Right lobe of liver (tissue), 6 donors: ENCODE measurements around the gene CCDC197. TPM values are rescaled to one million over a fixed set of nuclear protein-coding genes. Genes with fewer than 3 reads are reported as not detected.
A peak's percentile ranks its signal among the peaks of the same experiment; 100 is the strongest.

ENCODE experiments used
- ATAC-seq, 4 donors: fragments of 200-7000 bp; cut with Tn5 transposase; one replicate each; pipeline ENCODE4 v1.9.1; 2020; ENCODE audit warnings: mild to moderate bottlenecking in 4 of 4, moderate library complexity in 4 of 4
- DNase-seq, 3 donors: peaks; one replicate each; pipeline ENCODE4 v3.0.0-alpha.2; 2020
- H3K27ac ChIP-seq, 3 donors: fragments of 200-600 bp; one replicate each; pipeline ENCODE4 v1.8.0; 2022
- H3K27me3 ChIP-seq, 2 donors: fragments of 200-600 bp; one replicate each; pipeline ENCODE4 v1.8.0; 2022
- H3K36me3 ChIP-seq, 4 donors: fragments of 200-600 bp; sonication (generic) in 1 of 4; one replicate each; pipeline versions ENCODE4 v1.5.1 to v1.8.0; 2017 to 2022; ENCODE audit warnings: control low read depth in 1 of 4
- H3K4me1 ChIP-seq, 4 donors: fragments of 200-600 bp; sonication (generic) in 1 of 4; one replicate each; pipeline versions ENCODE4 v1.5.1 to v1.8.0; 2017 to 2022; ENCODE audit warnings: control low read depth in 1 of 4
- H3K4me3 ChIP-seq, 3 donors: fragments of 200-600 bp; one replicate each; pipeline ENCODE4 v1.8.0; 2022
- H3K9me3 ChIP-seq, 4 donors: fragments of 200-600 bp; sonication (generic) in 1 of 4; one replicate each; pipeline versions ENCODE4 v1.5.1 to v1.8.0; 2017 to 2022; ENCODE audit warnings: control low read depth in 1 of 4
- POLR2A ChIP-seq: fragments of 450-650 bp; IDR thresholded peaks from one replicate; pipeline ENCODE4 v1.6.1; 2017; ENCODE audit warnings: antibody characterized with exemption, mild to moderate bottlenecking
- WGBS: methylation state at CpG from one replicate; pipeline ENCODE4 v1.1.6; 2018; ENCODE audit warnings: low coverage, low lambda C conversion rate; ENCODE audit not compliant: insufficient coverage; ENCODE audit errors: missing lambda C conversion rate; 5-methylcytosine and 5-hydroxymethylcytosine counted together
- intact Hi-C, 2 donors: fragments of 100-400 bp; cut with DNase I; formaldehyde crosslinking; loops; one replicate each; pipeline versions ENCODE4 v1.11.2 to v1.14.1; 2022
- total RNA-seq, 6 experiments: library from RNA; depleted of rRNA in 2 of 6; stranded (reverse); fragments of >200 nt in 2 of 6; fragmentation: NEBNext Ultra II Directional in 3 of 6; extraction: Animal tissue kit (Norgen Biotek cat#: 25700) in 3 of 6; gene quantifications; one replicate each; pipeline versions ENCODE4 v1.1.0 to v1.2.4, GENCODE V29; 2016 to 2023
- TF ChIP-seq, protein P1 (sequence below), 4 donors: fragments of 200-600 bp in 3 of 4; fragments of 450-650 bp in 1 of 4; IDR thresholded peaks; one replicate each; pipeline versions ENCODE4 v1.5.1 to v1.8.0; 2016 to 2022; ENCODE audit warnings: antibody characterized with exemption in 4 of 4, mild to moderate bottlenecking in 2 of 4
- donor health status: DM: no; HTN: yes; CAD: no.
- donor health status: DM: no; HTN: no; CAD: no.
- donor health status: DM: no; HTN: no; CAD: no.
- donor health status: DM: no; HTN: yes; CAD: no.
- donor health status: DM: no; HTN: yes; CAD: no.

The CCDC197 gene
- total RNA-seq, 6 experiments from 2014 or later = not detected

DNA sequence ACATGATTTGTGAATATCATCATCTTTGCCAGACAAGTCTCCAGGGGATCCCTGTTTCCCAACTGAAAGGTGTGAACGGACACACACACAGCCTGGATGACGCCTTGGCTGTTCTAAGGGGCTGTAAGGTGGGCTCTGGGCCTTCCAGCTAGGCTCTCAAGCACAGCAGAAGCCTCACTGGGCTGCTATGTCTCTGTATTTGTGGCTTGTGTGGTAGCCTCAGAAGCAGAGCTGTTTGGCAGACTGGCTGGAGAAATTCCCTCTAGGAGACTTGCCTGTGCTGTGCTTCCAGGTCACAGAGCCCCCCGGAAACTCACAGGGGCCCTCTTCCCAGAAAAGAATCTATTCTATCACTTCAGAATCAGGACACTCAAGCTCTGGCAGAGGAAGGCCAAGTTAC is 50.5 kb downstream of the CCDC197 start:
- Histone ChIP-seq H3K9me3 (no peaks in the 10 kb centered on the region), H3K27ac (no peak overlapping the region), H3K4me1 (peaks cover 0 to 14% (median 2%) of the 10 kb centered on the region in 4 donors), H3K36me3 (peaks cover 0 to 57% (median 24%) of the 10 kb centered on the region in 4 donors), H3K4me3 (no peak overlapping the region), H3K27me3 (no peaks in the 10 kb centered on the region)
- DNase-seq (peak in 1 of 3 donors; percentile 18), ATAC-seq (no peak)
- WGBS = 80% methylated on average over 1 of the region's 3 CpGs
- intact Hi-C loops = loop anchor here (10.0 kb wide), 1 partner anchor 77 kb away; the partner anchor contains the start of gene IFI27L2 (in 2 of the 2)
- TF ChIP-seq, protein P1, sequence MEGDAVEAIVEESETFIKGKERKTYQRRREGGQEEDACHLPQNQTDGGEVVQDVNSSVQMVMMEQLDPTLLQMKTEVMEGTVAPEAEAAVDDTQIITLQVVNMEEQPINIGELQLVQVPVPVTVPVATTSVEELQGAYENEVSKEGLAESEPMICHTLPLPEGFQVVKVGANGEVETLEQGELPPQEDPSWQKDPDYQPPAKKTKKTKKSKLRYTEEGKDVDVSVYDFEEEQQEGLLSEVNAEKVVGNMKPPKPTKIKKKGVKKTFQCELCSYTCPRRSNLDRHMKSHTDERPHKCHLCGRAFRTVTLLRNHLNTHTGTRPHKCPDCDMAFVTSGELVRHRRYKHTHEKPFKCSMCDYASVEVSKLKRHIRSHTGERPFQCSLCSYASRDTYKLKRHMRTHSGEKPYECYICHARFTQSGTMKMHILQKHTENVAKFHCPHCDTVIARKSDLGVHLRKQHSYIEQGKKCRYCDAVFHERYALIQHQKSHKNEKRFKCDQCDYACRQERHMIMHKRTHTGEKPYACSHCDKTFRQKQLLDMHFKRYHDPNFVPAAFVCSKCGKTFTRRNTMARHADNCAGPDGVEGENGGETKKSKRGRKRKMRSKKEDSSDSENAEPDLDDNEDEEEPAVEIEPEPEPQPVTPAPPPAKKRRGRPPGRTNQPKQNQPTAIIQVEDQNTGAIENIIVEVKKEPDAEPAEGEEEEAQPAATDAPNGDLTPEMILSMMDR (IDR thresholded peaks at IDR 0.05) = no peak
- TF ChIP-seq POLR2A = no peak

DNA sequence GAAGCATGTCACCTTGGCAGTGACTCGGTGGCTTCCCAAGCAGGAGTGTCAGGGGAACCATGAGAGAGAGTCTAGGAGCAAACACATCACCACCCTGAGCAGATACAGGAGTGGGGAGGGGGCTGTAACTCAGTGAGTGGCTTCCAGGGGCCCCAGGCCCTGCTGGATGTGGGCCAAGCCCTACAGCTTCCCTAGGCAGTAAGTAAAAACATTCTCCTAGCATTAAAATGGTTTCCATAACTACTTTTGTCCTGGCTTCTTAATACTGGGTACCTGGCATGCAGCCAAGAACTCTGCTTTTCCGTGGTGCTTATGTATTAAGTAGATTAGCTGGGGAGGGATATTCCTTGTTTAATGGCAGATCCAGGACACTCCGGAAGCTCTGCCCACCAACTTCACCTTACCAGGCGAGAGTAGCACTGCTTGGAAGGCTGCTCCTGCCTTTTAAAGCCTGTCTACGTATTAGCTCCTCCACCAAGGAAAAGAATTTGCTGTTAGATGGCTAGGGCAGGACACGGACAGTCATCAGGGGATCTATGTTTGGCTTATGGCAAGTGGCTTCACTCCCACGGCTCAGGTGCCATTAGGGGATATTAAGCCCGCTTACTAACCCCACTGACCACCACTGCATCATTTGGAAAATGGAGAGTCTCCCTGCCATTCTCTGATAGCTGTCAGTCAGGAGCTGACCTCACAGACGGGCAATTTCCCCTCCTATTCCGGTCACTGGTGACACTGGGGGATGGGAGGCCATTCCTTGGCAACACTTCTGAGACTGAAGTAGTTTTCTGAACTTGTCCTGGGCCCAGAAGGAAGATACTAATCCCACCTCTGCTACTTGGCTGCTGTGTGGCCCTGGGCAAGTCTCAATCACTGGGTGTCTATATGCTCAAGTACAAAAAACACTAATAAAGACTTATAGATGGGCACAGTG is 51.9 kb downstream of the CCDC197 start:
- intact Hi-C loops = loop anchor here (10.0 kb wide), 1 partner anchor 76 kb away; the partner anchor contains the start of gene IFI27L2 (in 2 of the 2)
- WGBS = 85% methylated on average over 3 of the region's 10 CpGs
- no peak overlapping the region for H3K27ac ChIP-seq
- H3K4me3 ChIP-seq = no peak overlapping the region
- H3K4me1 ChIP-seq = peaks cover 0 to 14% (median 2%) of the 10 kb centered on the region in 4 donors
- no peaks in the 10 kb centered on the region for H3K27me3 ChIP-seq
- H3K9me3 ChIP-seq = no peaks in the 10 kb centered on the region
- H3K36me3 ChIP-seq = peaks cover 0 to 66% (median 26%) of the 10 kb centered on the region in 4 donors
- TF ChIP-seq, protein P1 (IDR thresholded peaks at IDR 0.05) = no peak
- TF ChIP-seq POLR2A = no peak
- DNase-seq = peak in 1 of 3 donors; percentile 44
- no peak for ATAC-seq

DNA sequence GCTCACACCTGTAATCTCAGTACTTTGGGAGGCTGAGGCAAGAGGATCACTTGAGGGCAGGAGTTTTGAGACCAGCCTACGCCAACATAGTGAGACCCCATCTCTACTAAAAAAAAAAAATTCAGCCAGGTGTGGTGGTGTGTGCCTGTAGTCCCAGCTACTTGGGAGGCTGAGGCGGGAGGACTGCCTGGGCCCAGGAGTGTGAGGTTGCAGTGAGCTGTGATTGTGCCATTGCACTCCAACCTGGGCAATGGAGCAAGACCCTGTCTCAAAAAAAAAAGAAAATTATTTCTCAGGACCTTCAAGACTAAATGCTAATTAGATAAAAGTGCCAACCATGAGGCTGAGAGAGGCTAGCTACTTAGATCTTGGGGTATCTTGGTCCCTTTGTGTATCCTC is 52.5 kb downstream of the CCDC197 start:
- no peak overlapping the region for H3K27ac ChIP-seq
- TF ChIP-seq POLR2A = no peak
- TF ChIP-seq, protein P1 (IDR thresholded peaks at IDR 0.05) = no peak
- intact Hi-C loops = loop anchor here (10.0 kb wide), 1 partner anchor 75 kb away; the partner anchor contains the start of gene IFI27L2 (in 2 of the 2)
- no peaks in the 10 kb centered on the region for H3K27me3 ChIP-seq
- peaks cover 0 to 72% (median 31%) of the 10 kb centered on the region in 4 donors for H3K36me3 ChIP-seq
- ATAC-seq (no peak), DNase-seq (peak in 1 of 3 donors; percentile 12)
- 100% methylated on average over 1 of the region's 2 CpGs for WGBS
- no peak overlapping the region for H3K4me3 ChIP-seq
- H3K9me3 ChIP-seq = no peaks in the 10 kb centered on the region
- peaks cover 0 to 14% (median 2%) of the 10 kb centered on the region in 4 donors for H3K4me1 ChIP-seq

DNA sequence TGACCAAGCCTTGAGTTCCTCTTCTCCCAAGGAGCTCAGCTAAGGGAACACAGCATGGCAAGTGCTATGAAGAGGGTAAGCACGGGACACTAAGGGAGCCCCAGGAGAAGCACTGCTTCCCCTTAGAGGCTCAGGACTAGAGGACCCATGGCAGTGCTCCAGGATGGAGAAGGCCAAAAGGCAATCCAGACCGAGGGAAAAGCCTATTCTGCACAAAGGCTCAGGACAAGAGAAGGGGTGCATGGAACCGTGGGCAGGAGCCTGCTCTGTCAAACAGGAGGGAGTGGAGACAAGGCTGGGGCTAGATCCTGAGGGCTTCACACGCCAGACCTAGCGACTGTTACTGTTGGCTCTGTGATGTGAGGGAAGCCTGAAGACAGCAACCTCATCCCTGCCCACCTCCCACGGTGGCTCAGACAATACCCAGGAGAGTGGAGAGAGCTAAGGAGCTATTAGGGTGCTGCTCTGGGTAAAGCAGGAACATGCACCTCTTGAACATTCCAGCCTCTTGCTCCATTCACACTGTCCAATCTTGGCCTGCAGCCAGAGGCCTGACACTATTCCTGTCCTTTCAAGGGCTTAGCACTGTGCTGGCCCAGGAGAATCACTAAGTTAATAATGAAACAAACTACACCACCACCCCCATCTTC is 53.3 kb downstream of the CCDC197 start:
- 77% methylated on average over 5 of the region's 6 CpGs for WGBS
- peaks cover 0 to 80% (median 36%) of the 10 kb centered on the region in 4 donors for H3K36me3 ChIP-seq

More for the DNA sequence above, 53.3 kb downstream of the CCDC197 start:
- intact Hi-C loops = no loop called here
- no peaks in the 10 kb centered on the region for H3K9me3 ChIP-seq
- peak; percentile 63 to 87 (median 78) for ATAC-seq
- no peak overlapping the region for H3K27ac ChIP-seq
- H3K4me3 ChIP-seq = no peak overlapping the region
- TF ChIP-seq, protein P1 (IDR thresholded peaks at IDR 0.05) = no peak
- no peak for TF ChIP-seq POLR2A
- H3K4me1 ChIP-seq = peaks cover 0 to 14% (median 2%) of the 10 kb centered on the region in 4 donors
- H3K27me3 ChIP-seq = no peaks in the 10 kb centered on the region
- peak; percentile 83 to 84 (median 83) for DNase-seq
